ENCODE measurements around the gene ADAMTS6. TPM values are rescaled to one million over a fixed set of nuclear protein-coding genes. Genes with fewer than 3 reads are reported as not detected.

Gene ADAMTS6
- total RNA-seq, 2 donors from 2014 or later = 0.74 to 2.2 TPM

DNA sequence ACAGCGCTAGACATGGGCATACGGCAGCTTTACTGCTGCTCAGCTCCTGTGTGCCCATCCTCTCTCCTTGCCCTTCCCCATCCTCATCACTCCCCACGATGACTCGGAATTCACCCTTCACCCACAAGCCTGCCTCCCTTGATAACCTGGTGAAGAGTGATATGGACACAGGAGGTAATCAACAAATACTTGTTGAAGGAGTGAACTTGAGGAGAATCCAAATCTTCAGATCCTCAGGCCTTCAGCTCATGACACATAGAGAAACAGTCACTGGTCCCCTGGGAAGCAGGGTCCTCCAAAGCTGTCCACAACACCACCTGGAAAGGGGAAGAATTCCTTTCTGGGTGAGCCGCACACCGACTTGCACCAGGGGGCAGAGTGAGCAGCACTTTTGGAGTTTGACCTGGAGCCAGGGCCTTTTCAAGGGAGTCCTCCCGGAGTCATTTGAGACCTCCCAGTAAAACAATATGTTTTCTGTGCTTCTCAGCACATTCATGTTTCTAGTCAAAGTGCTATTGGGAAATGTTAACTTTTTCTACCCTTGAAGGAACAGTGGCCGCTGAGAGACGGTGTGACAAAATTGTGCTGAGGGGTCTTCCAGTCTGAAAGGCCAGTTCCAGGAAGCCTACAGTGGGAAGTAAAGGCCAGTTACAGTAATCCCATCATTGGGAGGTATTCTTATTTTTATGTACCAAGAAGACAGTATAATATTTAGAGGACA, 380.6 kb downstream of the ADAMTS6 start:
- DNase-seq (ENCODE audit: low spot score) = peak; percentile 77

More for the DNA sequence above, 380.6 kb downstream of the ADAMTS6 start:
- Histone ChIP-seq H3K9me3 (no peaks in the 10 kb centered on the region), H3K27me3 (no peaks in the 10 kb centered on the region), H3K36me3 (no peaks in the 10 kb centered on the region), H3K4me1 (peaks cover 0 to 17% of the 10 kb centered on the region in 2 donors), H3K27ac (peak overlapping the region in 1 of 2 donors; percentile 4), H3K4me3 (no peak overlapping the region)
- TF ChIP-seq, protein P1, sequence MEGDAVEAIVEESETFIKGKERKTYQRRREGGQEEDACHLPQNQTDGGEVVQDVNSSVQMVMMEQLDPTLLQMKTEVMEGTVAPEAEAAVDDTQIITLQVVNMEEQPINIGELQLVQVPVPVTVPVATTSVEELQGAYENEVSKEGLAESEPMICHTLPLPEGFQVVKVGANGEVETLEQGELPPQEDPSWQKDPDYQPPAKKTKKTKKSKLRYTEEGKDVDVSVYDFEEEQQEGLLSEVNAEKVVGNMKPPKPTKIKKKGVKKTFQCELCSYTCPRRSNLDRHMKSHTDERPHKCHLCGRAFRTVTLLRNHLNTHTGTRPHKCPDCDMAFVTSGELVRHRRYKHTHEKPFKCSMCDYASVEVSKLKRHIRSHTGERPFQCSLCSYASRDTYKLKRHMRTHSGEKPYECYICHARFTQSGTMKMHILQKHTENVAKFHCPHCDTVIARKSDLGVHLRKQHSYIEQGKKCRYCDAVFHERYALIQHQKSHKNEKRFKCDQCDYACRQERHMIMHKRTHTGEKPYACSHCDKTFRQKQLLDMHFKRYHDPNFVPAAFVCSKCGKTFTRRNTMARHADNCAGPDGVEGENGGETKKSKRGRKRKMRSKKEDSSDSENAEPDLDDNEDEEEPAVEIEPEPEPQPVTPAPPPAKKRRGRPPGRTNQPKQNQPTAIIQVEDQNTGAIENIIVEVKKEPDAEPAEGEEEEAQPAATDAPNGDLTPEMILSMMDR (IDR thresholded peaks at IDR 0.05) = peak in 1 of 2 donors; percentile 66

Other genes starting within 250 kb of the ADAMTS6 start
- gene CENPK, start 81.2 kb upstream of the ADAMTS6 start, total RNA-seq = not detected
- gene PPWD1, start 81.4 kb upstream of the ADAMTS6 start, total RNA-seq = 10 to 100 TPM; 15.1 to 18.7 TPM
- gene TRIM23, start 142.4 kb upstream of the ADAMTS6 start, total RNA-seq = 10 to 100 TPM in 1 of 2 donors, 1 to 10 TPM in 1; 9.6 to 11.8 TPM
- gene SHLD3, start 143.1 kb upstream of the ADAMTS6 start, total RNA-seq = 1 to 10 TPM; 1.5 to 2.4 TPM
- gene TRAPPC13, start 143.1 kb upstream of the ADAMTS6 start, total RNA-seq = 10 to 100 TPM; 11.7 to 18.9 TPM
- gene SGTB, start 240.2 kb upstream of the ADAMTS6 start, total RNA-seq = 1 to 10 TPM; 6.8 to 6.9 TPM
- gene NLN, start 240.3 kb upstream of the ADAMTS6 start, total RNA-seq = 1 to 10 TPM; 5.9 to 7.2 TPM